ENCODE results near the gene CXCL8.

Gene CXCL8

DNA sequence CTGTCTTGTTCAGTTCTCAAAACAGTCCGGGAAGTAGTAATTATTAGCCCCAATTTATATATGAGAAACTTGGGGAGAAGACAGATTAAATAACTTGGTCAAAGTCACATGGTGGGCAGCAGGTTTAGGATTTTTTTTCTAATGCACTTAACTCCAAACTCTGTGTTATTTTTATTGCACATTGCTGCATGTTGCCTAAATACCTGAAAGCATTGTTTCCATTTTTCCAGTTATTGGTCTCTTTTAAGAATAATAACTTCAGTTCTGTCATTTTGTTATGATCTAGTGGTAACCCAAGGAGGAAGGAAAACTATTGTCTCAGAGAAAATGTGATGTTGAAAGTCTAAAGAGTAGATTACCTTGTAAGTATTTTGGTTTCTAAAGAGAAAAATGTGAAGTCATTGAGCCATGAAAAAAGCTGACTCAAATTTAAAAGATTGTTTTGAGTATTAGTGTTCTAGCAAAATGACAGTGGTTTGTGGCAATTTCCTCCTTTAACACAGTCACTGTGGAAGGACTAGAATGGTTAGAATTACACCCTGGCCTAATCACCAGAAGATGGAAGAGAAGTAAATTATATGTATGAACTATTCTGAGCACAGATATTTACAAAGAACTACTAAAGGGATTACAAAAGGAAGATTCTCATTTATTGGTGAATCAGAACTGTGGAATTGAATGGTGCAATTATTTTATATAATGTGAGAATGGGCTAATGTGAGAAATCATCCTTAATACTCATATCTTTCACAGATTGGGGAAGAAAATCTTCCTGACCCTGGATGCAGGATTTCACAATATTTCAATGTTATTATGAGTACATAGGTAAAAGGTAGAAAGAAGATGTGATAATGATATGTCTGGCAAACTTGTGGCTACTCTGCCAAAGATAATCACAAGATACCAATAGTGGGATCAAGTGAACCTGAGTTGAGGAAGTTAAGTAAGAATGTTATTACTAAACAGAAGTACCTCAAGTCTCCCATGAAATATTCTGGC, 21.7 kb upstream of the CXCL8 start:
- DNase-seq, result no peak

- no peak for DNase-seq
Measured at GRCh38 chr4:73721435-73721834, 18.9 kb upstream of the CXCL8 start.

- DNase-seq, result no peak
Measured at GRCh38 chr4:73721909-73722308, 18.5 kb upstream of the CXCL8 start.

DNA sequence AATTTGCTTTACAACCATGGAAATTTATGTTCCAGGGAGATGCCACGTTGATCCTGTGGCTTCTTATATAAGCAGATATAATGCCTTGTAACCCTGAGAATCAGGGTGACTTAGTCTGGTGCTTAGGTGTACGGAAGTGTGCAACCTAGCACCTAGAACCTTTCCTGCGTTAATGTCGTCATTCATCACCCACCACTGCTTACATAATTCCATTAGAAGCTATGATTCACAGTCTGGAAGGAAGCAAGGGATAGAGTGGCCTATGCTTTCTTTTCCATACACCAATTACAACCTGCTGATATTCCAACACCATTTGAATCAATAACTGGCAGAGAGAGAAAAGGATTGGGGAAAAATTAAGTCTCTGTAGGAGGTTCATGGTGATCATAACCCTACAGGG, 17.3 kb upstream of the CXCL8 start:
- DNase-seq, result no peak

GRCh38 chr4:73723928-73724327, 16.4 kb upstream of the CXCL8 start:
- no peak for DNase-seq

DNA sequence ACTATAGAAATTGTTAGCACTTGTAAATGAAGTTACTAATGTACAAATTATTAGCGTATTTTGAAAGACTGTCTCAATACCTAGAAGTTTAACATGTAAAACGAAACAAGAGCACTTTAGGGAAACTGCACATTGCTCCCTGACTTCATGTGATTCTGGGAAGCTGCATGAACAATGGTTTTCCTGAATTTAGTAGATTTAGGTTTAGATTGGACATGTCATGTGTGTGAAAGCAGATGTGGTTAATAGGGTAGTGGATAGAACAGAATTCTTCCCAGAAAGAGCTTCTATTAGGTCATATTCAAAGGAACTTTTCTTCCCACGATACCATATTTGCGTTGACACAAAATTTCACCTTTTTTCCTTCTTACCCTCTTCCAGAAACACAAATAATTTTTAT, 14.9 kb upstream of the CXCL8 start:
- no peak for DNase-seq

DNA sequence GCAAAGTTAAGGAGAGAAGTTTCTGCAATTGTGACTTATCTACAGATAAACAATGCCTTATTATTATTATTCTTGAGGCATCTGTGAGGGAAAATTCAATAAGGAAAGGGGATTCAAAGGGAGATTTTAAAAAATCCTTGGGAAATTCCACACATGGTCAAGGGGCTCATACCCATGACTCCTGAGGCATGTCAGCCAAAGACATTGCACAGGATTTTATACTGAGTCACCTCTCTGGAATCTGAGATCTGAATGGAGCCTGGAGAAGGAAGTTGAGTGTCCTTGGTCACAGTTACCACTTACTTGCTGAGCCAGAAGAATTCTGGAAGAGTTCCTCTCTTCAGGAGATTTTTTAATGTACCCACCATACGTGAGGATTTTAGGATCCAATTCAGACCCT, 14.4 kb upstream of the CXCL8 start:
- DNase-seq, result no peak

DNA sequence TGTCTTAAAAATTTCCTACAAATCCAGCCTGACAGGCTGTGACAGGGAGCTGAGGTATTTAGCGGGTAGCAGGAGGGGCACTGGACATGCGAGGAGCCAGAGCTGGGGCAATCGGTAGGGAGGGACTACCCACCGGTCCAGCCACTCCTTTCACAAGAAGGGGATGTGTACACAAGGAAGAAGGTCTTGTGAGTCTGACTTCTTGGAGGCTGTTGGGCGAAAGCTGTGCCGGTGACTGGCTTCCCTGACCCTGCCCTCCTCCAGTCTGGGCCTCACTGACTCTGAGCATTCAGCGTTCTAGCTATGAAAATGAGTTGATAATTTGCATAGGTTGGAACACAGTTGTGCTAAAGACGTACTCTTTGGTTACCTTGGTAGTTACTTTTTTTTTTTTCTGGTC, 12.7 kb upstream of the CXCL8 start:
- DNase-seq, result no peak

GRCh38 chr4:73728091-73728741, 12.2 kb upstream of the CXCL8 start:
- DNase-seq, result no peak

DNA sequence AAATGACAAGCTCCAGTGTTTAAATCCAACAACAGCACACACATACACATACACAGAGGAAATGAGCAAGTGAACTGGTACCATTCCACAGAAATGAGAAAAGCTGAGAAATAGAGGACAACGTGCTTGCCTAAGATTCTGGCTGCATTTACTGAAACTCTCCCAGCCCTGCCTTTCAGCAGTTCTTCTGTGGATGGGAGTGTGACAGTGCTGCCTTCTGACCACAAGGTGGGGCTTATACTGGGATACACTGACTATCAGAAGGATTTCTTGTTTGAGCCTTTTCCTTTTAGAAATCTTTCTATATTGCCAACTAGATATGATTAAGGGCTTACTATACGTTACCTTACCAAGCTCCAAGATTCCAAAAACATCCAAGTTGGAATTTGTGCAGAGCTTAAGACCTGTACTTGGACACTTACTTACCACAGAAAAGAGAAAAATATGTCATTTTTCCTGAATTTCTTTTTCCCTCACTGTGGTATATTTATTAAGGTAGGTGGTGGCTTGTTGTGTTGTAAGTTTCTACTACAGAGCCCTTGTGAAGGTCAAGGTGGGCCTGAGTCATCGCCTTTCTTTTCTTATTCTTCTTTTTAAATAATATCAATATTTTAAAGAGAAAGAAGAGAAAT, 10.7 kb upstream of the CXCL8 start:
- DNase-seq, result no peak

DNA sequence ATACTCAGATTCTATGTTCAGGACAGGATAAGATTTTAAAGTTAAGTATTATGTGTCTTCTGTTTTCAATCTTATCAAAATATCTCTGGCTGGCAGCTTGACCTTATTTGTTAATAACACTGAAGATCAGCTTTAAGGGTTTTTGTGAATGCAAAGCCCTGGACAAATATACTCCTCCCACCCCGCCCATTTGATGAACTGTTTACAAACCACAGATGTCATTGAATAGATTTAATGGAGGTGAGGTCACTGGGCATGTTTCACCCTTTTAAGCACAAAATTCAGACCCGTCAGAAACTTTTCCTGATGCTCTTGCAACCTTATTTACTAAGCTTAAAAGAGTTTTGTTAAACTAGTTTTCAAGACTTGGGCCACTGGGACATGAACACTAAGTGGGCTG, 10.1 kb upstream of the CXCL8 start:
- DNase-seq, result no peak

DNA sequence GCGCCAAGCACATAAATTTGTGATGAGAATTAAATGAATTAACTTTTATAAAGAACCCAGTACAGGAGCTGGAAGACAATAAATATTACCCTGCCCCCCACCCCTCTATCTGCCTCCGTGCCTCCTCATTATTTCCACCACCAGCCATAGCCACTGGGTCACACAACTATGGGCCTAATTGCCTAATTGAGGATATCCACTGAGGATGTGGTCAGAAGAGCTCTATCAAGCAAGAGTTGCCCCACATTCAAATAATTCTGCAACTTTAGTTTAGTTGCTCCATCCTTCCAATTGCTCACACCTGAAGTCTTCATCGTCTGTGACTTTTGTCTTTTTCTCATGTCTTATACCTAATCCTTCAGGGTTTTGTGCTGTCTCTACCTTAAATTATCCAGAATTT, 9.5 kb upstream of the CXCL8 start:
- DNase-seq, result no peak

DNA sequence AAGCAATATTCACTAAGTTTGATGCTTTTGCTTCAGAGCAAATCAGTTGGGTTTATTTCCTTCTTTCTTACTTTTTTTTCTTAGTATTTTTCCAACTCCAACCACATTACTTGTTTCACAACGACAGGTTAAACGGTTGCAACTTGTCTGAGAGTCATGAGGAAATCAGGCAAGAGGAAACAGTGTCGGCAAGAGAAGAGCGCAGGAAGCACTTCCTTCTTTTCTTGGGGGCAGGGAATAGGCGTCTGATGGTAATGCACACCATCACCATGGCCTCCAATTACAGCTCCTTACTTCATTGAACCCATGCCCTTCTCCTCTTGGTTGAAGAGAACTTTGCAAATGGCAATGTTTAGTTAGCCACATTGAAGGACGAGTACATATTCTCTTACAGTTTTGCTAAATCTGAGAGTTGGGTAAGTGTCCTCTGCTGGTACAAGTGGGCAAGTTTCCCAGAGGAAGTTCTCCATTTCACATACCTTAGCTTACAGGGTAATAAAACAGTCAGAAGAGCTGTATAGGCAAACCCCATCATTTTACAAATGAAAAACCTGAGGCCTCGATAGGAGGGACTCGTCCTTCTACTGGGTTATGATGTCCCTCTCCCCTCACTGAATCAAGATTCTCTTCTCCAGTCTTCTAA, 8.3 kb upstream of the CXCL8 start:
- DNase-seq, result peak; percentile 17

DNA sequence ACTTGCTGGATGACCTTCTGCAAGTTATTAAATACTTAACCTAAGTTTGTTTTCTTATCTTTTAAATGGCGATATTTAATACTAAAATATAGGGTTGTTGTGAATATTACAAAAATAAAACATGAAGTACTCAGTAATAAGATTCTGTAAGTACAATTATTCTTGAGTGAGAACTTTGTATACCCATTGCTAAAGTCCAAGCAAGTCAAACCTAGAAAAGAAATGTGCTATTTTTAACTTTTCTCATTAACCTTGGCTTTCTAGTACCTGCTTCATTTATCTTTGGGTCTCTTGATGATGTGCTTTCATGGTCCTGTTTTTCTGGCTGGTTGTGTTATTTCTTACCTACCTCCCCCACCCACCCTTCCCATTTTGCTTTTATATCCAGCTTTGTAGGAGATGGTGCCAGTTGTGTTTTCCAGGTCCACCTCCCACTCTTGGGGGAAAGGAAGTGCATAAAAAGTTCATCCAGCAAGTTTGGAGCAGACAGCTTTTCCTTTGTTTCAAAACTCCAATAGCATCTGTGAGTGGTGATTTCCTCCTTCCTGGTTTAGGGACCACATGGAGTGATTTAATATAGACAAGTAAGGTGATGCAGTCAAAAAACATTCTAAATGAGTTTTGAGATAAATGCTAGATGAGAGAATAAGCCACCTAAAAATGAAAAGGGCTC, 7.5 kb upstream of the CXCL8 start:
- no peak for DNase-seq

GRCh38 chr4:73734530-73735001, 5.8 kb upstream of the CXCL8 start:
- DNase-seq, result no peak

DNA sequence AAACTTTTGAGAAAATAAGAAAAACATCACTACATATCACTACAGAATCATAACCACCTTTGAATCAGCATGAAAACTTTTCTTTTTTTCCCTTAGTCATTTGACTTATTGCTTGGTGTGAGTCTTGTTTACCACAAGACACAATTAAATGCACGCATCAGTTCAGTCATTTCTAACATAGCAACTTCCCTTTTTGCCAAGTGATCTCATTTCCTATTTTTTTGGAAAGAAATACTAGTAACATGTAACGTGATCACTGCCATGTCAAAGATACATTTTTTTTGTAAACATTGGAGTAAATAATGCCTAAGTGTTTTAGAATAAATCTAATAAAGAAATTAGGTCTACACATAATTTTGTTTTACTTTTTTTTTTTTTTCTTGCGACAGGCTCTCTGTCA, 5.1 kb upstream of the CXCL8 start:
- peak; percentile 27 for DNase-seq

DNA sequence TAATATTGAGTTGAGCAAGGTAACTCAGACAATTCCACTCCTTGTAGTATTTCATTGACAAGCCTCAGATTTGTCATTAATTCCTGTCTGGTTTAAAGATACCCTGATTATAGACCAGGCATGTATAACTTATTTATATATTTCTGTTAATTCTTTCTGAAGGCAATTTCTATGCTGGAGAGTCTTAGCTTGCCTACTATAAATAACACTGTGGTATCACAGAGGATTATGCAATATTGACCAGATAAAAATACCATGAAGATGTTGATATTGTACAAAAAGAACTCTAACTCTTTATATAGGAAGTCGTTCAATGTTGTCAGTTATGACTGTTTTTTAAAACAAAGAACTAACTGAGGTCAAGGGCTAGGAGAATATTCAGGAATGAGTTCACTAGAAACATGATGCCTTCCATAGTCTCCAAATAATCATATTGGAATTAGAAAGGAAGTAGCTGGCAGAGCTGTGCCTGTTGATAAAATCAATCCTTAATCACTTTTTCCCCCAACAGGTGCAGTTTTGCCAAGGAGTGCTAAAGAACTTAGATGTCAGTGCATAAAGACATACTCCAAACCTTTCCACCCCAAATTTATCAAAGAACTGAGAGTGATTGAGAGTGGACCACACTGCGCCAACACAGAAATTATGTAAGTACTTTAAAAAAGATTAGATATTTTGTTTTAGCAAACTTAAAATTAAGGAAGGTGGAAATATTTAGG, 821 bp downstream of the CXCL8 start:
- DNase-seq, result no peak

DNA sequence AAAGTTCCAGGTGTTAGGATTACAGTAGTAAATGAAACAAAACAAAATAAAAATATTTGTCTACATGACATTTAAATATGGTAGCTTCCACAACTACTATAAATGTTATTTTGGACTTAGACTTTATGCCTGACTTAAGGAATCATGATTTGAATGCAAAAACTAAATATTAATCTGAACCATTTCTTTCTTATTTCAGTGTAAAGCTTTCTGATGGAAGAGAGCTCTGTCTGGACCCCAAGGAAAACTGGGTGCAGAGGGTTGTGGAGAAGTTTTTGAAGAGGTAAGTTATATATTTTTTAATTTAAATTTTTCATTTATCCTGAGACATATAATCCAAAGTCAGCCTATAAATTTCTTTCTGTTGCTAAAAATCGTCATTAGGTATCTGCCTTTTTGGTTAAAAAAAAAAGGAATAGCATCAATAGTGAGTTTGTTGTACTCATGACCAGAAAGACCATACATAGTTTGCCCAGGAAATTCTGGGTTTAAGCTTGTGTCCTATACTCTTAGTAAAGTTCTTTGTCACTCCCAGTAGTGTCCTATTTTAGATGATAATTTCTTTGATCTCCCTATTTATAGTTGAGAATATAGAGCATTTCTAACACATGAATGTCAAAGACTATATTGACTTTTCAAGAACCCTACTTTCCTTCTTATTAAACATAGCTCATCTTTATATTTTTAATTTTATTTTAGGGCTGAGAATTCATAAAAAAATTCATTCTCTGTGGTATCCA, 1.6 kb downstream of the CXCL8 start:
- no peak for DNase-seq

DNA sequence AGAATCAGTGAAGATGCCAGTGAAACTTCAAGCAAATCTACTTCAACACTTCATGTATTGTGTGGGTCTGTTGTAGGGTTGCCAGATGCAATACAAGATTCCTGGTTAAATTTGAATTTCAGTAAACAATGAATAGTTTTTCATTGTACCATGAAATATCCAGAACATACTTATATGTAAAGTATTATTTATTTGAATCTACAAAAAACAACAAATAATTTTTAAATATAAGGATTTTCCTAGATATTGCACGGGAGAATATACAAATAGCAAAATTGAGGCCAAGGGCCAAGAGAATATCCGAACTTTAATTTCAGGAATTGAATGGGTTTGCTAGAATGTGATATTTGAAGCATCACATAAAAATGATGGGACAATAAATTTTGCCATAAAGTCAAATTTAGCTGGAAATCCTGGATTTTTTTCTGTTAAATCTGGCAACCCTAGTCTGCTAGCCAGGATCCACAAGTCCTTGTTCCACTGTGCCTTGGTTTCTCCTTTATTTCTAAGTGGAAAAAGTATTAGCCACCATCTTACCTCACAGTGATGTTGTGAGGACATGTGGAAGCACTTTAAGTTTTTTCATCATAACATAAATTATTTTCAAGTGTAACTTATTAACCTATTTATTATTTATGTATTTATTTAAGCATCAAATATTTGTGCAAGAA, 2.3 kb downstream of the CXCL8 start:
- DNase-seq, result no peak

GRCh38 chr4:73743281-73743680, 2.9 kb downstream of the CXCL8 start:
- DNase-seq, result no peak

GRCh38 chr4:73743795-73744194, 3.4 kb downstream of the CXCL8 start:
- no peak for DNase-seq
